ENCODE measurements around the gene DTNBP1.

GRCh38 chr6:15595461-15596173 lies 67.2 kb downstream of the DTNBP1 start:
- no peak for TF ChIP-seq POLR2A (IDR thresholded peaks at IDR 0.05; ENCODE audit: low read length)
- TF ChIP-seq GATA1 (IDR thresholded peaks at IDR 0.05; ENCODE audit: low read depth, low read length), result no peak

All from erythroblast (primary cell).